GM12873 (cell line): ENCODE results near the gene SLC35G6.

Experiments used
- CTCF ChIP-seq: IDR thresholded peaks from 2 replicates; pipeline ENCODE4 v1.5.1; 2012; ENCODE audit warnings: low read depth, mild to moderate bottlenecking, moderate library complexity, low read length, control low read depth; ENCODE audit not compliant: insufficient read depth; ENCODE audit errors: missing control alignments

SLC35G6 gene

GRCh38 chr17:7443499-7444485 lies 37.5 kb upstream of the SLC35G6 start:
- TF ChIP-seq CTCF, result no peak

- TF ChIP-seq CTCF, result no peak
Observed at GRCh38 chr17:7444682-7445618, 36.3 kb upstream of the SLC35G6 start, which contains the start of gene CHRNB1. CHRNB1 (plus strand) TSS chr17:7445061; CDS start chr17:7445128, 67 bp downstream.

GRCh38 chr17:7445619-7445968 lies 35.7 kb upstream of the SLC35G6 start:
- no peak for TF ChIP-seq CTCF

GRCh38 chr17:7448461-7448860 lies 32.8 kb upstream of the SLC35G6 start:
- TF ChIP-seq CTCF, result no peak

GRCh38 chr17:7459961-7460545 lies 21.2 kb upstream of the SLC35G6 start:
- no peak for TF ChIP-seq CTCF

GRCh38 chr17:7460850-7461660 lies 20.2 kb upstream of the SLC35G6 start:
- TF ChIP-seq CTCF, result no peak
